Stimulated activated CD4-positive, alpha-beta T cell treated with anti-CD3 and anti-CD28 coated beads, Interleukin-1b, Interleukin-23, amount 100 ng/mL, for 1 hour (primary cell): ENCODE measurements around the gene GPR78.
"Not testable (repeated sequence)": the region's sequence is repeated elsewhere in the genome, so short reads cannot be mapped to it uniquely, and the experiment has no call there.

Experiments
- DNase-seq, 2 donors: peaks; one replicate each; pipeline ENCODE4 v3.0.0-alpha.2; 2020; ENCODE audit warnings: low read depth in 2 of 2

GPR78 gene

DNA sequence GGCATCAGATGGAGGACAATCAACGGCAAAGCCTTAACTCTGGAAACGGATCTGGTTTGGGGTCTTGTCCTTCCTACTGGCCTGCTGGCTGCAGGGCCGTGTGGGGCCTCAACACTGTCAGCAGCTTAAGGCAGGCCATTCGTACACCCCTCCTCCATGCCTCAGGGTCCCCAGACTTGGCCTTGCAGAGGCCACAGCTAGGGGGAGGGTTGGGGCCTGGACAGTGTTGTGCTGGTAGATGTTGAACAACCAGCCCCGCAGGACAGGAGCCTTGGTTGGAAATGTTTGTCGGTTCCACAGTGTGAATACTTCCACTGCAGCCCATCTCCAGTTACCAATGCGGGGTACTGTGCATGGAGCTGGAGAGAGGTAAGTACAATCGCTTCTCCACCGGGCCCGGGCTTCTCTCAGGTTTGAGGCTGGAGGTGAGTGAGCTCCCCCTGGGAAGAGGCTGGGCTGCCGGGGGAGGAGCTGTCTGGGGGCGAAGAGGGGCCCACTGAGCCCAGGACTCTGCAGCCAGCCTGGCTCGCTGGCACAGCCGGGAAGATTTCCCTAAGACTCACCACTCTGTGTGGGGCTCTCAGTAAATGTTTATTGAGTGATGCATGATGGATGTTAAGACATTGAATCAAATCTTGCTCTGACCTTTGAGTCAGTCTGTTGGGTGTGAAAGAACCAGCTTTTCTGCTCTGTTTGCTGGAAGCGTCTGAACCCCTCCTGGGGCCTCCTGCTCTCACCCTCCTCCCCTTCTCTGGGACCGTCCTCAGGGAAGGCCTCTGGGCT lies 19.7 kb upstream of the GPR78 start:
- no peak for DNase-seq

DNA sequence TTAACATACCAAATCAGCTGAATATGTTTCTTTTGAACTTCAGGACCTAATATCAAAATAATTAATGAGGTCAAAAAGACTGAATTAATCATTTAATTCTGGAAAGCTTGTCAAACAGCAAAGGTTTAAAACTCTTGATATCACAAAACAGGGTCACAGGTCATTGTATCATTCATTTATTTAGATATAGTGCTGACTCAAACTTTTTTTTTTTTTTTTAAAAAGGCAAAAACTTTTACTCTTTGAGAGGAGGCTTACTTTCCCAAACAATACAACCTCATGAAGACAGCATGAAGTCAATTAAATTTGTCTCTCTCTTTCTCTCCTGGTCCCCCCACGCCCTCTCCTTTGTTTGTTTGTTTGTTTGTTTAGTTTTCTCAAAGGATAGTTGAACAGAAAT lies 15.6 kb upstream of the GPR78 start:
- no peak for DNase-seq

DNA sequence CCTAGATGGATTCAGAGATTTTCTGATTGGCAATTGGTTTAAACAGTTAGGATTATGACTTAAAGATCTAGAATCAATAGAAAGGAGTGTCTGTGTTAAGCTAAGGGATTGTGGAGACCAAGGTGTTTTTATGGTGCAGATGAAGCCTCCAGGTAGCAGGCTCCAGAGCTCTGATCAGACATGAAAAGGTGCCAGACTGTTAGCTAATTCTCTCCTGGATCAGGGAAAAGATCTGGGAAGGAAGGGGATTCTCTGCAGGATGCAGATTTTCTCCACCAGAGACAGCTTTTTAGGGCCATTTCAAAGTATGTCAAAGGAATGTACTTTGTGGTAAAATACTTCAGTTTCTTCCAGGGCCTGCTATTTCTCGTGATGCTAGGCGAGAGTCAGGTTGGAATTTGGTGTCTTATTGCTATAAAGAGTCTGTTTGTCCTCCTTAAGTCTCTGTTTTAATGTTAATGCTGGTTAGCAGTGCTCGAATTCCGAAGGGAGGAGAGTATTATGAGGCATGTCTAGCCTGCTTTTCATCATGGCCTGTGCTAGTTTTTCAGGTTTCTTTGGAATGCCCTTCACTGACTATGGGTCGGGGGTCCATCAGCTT lies 12.0 kb upstream of the GPR78 start:
- no peak for DNase-seq

DNA sequence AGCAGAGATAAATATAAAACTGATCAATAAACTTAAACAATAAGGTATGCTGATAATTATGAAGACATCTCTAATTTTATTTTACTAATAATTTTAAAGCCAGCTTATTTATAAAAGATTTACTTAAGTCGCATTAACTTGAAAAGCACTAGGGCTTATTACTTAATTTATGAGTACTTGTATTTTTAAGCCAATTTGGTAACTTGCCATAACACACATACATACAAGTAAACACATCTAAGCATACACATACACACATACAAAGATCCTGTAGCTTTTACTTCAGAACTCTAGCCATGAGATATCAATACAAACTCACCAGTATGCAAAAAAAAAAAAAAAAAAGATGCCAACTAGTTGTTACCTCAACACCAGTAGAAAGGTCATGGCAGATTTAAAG lies 10.0 kb upstream of the GPR78 start:
- no peak for DNase-seq

DNA sequence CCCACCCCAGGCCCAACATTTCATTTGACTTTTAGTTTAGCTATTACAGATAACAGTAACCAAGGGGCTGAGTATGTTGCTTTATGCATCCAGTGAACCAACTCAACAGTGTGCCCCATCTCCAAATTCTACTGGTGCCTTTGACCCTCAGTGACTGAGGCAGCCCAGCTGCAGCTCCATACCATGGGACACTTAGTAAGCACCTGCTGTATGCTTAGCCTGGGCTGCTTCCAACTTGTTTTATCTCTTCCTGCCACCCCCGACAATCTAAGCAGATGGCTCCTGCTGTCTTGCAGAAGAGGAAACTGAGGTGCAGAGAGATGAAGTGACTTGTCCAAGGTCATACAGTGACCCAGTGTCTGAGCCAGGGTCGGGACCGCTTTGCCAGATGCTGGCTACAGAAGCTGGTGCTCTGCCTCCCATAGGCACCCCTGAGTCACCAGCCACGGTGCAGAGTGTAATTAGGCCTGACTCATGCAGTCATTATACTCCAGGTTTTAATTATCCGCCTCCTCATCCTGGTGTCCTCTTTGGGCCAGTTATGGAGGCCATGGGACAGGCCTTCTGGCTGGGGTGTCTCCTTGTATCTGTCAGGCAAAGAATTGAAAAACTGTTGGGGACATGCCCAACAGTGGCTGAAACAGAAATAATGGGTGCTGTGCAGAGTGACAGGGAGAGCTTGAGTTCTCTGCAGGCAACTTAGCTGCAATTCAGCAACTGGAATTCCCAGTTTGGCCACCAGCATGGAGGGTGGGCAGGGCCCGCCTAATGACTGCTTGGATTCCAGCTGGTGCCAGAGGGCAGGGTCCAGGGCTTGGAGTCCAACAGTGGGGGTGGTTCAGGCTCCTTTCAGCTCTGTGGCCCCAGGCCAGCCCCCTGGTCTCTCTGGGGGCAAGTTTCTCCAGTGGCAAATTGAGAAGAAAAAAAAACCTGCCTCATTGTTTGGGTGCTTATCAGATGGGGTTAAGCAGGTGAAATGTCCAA lies 8.2 kb upstream of the GPR78 start:
- no peak for DNase-seq

DNA sequence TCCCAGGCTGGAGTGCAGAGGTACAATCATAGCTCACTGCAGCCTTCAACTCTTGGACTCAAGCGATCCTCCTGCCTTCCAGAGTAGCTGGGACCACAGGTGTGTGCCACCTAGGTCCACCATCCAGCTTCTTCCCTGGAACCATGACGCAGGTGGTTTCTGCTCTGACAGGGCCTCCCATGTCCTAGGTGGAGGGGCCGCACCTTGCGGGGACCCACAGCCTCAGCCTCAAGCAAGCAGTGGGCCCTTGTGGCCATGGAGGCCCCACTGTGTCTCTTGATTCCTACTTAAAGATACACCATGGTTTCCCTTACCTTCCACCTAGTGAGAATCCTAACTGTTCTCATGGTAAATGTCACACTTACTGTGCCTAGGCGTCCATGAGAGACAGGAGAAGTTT lies 6.9 kb upstream of the GPR78 start:
- DNase-seq = no peak

DNA sequence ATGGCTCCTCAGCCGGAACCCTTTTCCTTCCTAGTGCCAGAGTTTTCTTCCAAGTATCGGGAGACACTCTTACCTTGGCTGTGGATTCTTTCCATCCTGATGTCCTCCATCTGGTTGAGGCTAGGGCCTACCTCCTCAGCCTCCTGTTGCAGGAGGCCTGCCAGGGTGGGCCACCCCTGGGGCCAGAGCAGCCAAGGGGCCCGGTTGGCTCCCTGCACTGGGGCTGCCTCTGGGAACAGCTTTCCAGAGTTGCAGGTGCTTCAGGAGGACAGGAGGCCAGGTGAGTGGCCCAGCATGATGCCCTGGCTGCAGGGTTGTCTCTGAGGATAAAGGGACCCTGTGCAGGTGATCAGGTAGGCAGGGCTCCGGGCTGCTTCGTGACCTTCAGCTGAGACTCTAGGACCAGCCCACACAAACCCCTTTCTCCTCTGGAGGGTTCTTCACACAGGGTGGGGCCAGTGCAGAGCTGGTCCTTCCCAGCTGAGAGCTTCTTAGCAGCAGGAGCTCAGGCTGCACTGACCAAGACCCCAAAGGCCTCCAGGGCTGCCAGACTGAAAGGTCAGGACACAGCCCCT lies 5.3 kb upstream of the GPR78 start:
- no peak for DNase-seq

DNA sequence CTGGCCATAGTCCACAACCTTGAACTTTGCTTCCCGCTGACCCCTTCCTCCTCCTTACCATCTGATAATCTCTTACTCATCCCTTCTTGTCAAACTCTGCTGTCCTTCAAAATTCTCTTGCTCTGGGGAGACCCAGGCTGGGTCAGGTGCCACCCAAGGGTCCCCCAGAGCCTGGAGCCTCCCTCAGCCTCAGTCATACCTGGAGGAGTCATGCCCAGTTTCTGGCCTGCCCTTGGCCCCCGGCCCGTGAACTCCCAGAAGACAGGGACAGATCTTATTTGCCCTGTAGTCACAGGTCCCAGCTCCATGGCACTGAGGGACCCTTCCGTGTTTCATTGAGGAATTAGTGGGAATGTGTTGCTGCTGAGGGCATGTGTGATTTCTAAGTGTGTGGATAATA lies 4.7 kb upstream of the GPR78 start:
- DNase-seq = no peak

DNA sequence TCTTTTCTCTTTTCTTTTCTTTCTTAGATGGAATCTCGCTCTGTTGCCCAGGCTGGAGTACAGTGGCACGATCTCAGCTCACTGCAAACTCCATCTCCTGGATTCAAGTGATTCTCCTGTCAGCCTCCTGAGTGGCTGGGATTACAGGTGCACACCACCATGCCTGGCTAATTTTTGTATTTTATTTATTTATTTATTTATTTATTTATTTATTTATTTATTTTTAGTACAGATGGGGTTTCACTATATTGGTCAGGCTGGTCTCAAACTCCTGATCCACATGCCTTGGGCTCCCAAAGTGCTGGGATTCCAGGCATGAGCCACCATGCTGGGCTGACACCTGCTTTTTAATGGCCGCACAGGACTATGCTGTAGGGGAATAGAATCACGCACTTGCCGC lies 3.6 kb upstream of the GPR78 start:
- not testable (repeated sequence) for DNase-seq

DNA sequence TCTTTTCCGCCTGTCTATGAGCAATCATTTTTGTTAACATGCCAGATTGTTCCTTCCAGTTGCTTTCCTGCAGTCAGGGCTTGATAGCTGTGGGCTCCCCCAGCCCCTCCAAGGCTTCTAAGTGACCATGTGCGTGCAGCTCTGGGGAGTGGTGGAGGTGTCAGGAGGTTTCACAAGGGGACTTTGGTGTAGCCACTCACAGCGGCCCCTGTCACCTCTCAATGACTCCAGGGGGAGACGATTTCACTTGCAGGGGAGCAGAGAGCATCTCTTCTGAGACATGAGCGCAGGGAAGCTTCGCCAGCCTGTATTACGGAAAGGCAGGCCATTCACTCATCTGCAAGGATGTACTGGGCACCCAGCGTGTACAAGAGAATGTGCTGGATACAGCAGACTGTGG lies 3.1 kb upstream of the GPR78 start:
- no peak for DNase-seq

DNA sequence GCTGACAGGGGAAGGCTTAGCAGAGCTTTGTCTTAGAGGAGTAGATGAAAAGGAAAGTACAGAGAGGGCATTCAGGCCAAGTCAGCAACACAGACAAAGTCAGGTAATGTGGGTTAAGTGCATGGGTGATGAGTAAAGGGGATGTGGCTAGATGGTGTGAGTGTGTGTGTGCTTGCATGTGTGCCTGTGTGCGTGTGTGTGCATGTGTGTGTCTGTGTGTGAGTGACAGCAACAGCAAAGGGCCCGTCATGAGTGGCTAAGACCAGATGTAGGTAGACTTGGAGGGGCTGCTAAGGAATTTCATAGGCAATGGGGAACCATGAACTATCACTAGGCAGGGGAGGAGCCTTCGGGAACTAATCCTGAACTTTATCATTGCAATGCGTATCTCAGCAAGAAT lies 2.2 kb upstream of the GPR78 start:
- no peak for DNase-seq

DNA sequence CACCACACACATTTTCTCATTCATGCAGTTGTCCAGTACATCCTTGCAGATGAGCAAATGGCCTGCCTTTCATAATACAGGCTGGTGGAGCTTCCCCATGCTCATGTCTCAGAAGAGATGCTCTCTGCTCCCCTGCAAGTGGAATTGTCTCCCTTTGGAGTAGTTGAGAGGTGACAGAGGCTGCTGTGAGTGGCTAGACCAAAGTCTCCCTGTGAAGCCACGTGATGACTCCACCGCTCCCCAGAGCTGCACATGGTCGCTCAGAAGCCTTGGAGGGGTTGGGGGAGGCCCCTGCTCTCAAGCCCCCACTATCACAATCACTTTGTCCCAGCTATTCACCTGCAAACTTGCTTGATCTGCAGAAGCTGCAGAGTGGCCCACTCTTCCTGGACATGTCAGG lies 1.5 kb upstream of the GPR78 start:
- no peak for DNase-seq

DNA sequence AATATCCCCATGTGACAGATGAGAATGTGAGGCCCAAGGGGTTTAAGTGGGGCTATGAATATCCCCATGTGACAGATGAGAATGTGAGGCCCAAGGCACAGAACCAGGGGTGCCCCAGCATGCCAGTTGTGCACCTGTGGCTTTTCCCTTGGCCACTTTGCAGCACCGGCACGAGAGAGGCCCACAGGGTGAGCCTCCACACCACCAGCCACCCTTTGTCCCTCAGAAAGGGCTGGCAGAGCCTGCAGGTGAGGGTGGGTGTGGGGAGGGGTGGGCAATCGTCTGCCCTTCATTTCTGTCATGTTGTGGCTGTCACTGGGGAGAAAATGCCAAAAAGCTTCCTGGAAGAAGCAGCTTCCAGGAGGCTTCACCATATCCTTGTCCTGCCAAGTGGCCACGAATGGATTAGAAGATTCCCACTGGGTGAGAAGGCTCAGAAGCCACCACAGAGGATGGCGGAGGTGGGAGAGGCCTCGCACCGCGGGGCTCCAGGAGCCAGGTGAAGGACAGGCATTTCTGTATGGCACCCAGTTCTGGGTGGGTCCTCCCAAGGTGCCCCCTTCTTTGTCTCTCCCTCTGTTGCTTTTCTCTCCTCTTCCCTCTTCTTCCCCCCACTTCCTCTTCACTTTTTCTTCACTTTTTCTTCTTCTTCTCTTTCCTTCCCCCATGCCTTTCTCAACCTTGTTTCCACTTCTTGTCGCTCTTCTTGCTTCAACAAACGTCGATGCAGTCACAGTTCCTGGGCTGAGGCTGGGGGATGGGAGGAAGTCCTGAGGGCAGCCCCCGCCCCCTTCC lies 469 bp upstream of the GPR78 start:
- no peak for DNase-seq

DNA sequence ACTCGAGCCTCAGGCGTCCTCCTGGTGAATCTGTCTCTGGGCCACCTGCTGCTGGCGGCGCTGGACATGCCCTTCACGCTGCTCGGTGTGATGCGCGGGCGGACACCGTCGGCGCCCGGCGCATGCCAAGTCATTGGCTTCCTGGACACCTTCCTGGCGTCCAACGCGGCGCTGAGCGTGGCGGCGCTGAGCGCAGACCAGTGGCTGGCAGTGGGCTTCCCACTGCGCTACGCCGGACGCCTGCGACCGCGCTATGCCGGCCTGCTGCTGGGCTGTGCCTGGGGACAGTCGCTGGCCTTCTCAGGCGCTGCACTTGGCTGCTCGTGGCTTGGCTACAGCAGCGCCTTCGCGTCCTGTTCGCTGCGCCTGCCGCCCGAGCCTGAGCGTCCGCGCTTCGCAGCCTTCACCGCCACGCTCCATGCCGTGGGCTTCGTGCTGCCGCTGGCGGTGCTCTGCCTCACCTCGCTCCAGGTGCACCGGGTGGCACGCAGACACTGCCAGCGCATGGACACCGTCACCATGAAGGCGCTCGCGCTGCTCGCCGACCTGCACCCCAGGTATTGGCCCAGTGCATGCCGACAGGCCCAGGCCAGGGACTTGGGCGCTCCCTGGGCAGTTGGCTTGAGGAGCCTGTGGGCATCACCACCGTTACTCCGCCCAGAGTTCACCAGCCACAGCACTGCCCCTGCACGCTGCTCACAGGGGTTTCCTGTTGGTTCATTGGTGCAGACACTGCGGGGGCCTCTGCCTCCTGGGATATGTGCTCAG lies 1.1 kb downstream of the GPR78 start:
- no peak for DNase-seq

DNA sequence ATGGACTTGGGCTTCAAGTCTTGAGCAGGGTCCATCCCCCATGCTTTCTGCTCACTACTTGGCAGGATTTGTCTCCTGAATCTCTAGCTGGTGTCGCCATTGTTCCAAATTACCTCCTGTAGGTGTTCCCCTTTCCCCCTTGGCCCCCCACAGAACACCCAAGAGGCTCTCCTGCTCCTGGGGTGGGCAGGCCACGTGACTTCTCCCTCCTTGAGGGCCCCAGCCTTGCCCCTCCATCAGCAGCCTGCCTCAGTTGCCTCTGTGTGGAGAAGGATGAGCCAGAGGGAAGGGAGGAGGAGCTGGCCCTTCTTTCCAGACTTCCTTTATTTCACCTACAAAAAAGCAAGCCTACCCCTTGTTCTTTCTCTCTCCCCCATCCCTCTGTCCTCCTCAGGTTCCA lies 1.8 kb downstream of the GPR78 start:
- DNase-seq = no peak

DNA sequence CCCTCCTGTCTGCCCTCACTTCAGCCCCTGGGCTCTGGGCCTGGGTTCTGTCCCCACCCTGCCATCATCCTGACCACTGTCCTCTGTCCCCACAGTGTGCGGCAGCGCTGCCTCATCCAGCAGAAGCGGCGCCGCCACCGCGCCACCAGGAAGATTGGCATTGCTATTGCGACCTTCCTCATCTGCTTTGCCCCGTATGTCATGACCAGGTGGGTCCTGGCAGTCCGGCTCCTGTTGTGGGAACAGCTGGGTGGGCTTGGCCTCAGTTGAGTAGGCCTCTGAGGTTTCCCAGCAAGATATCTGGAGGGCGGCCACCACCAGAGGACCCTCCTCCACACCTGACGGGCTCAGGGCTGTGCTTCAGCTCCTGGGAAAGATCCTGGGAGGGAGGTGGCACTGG lies 2.2 kb downstream of the GPR78 start:
- DNase-seq = no peak

DNA sequence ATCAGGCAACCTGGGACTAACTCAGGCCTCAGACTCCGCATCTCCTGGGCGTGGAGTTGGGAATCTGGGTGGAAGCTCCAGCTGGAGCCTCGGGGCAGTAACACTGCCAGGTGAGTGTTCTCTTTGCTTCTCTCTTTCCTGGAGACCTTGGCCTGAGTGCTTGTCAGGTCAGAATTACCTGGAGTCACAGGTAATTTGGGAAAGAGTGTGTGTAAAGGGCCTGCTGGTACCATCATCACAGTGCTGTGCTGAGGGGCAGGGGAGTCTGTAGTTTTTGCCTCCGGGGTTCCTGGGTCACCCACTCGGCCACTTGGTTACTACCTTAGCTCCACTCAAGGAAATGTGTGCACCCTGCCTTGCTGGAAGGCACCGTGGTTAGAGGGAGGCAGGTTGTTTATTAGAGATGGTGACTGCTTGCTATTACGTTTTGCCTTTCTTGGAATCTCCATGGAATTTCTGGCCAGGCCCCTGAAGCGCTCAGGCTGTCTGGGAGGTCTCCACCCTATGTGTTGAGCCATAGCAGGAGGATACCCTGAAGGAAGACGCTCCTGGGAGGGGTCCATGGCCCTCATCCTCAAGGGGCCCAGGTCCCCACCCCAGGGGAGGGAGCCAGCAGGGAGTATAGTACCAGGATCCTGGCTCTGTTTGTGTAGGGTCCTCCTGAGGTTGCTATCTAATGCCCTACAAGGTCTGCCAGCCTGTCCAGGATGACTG lies 2.9 kb downstream of the GPR78 start:
- DNase-seq = no peak

DNA sequence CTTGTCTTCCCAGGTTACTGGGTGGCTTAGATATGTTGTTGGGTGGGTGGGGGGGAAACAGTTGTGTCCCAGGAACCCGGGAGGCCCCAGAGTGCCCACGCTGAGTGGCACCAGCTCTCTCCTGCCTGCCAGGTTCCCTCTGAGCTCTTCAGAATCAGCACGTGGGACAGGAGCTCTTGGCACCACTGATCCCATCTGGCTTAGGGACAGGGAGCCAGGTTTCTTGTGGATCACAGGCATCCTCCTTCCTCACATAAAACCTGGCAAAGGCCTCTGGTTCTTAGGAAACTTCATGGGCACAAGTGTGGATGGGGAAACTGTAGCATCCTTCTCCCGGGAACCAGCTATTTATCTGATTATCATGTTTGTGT lies 3.4 kb downstream of the GPR78 start:
- no peak for DNase-seq

DNA sequence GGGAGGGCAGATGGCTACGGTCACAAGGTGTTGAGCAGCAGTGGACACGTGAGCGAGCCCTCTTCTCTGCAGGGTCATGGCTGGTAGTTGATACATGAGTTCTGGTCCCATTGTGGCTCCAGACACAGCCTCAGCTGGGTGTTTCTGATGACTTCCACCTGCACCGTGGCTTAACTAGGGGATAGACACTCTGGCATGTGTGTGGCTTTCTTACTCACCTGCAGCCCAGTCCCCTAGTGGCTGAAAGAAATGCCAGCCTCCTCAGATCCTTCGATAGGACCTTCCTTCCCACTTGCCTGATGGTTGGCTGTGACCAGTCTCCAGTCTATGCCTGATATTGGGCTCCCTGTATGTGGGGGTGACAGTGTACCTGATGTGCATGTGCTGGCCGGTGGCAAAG lies 5.0 kb downstream of the GPR78 start:
- DNase-seq = no peak

DNA sequence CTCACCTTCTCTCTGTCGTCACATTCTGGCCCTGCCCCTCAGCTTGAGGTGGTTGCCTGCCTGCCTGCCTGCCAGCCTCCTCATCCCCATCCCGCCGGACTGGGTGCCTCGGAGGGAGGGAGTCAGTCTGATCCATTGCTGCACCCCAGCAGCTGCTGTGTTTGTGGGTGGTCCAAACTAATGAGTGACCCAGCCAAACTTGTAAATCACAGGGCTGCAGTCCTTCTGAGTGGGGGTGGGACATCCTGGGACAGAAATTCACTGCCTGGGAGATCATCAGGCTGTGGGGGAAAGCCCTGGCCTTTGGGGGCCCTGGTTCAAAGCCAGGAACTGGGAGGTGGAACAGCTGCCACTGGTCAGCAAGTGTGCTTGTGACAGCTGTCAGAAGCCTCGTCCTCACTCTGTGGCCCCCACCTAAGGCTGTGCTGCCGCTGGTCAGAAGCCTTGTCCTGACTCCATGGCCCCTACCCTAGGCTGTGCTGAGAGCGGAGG lies 5.6 kb downstream of the GPR78 start:
- no peak for DNase-seq
